ENCODE measurements around the gene MX1. TPM values are rescaled to one million over a fixed set of nuclear protein-coding genes. Genes with fewer than 3 reads are reported as not detected.

The MX1 gene
- total RNA-seq, 1 experiment from 2014 or later = 11.4 TPM

GRCh38 chr21:41460578-41461527 lies 34.8 kb downstream of the MX1 start:
- peak; percentile 76 for DNase-seq (ENCODE audit: low spot score)

GRCh38 chr21:41465176-41465781 lies 39.2 kb downstream of the MX1 start:
- DNase-seq (ENCODE audit: low spot score) = no peak

GRCh38 chr21:41466024-41466820 lies 40.2 kb downstream of the MX1 start:
- no peak for DNase-seq (ENCODE audit: low spot score)

- DNase-seq (ENCODE audit: low spot score) = no peak
These were observed 44.0 kb downstream of the MX1 start for GRCh38 chr21:41470054-41470453.

- DNase-seq (ENCODE audit: low spot score) = no peak
These were observed 46.9 kb downstream of the MX1 start for GRCh38 chr21:41472753-41473548.

GRCh38 chr21:41475714-41476420 lies 49.8 kb downstream of the MX1 start:
- DNase-seq (ENCODE audit: low spot score) = no peak

- DNase-seq (ENCODE audit: low spot score) = no peak
These were observed 51.7 kb downstream of the MX1 start for GRCh38 chr21:41477641-41478318.

- no peak for DNase-seq (ENCODE audit: low spot score)
These were observed 52.5 kb downstream of the MX1 start for GRCh38 chr21:41478319-41479177.

- DNase-seq (ENCODE audit: low spot score) = no peak
These were observed 53.6 kb downstream of the MX1 start for GRCh38 chr21:41479686-41480085.

GRCh38 chr21:41480086-41480690 lies 54.1 kb downstream of the MX1 start:
- DNase-seq (ENCODE audit: low spot score) = no peak

GRCh38 chr21:41481191-41481590 lies 55.2 kb downstream of the MX1 start:
- no peak for DNase-seq (ENCODE audit: low spot score)

GRCh38 chr21:41482301-41482700 lies 56.3 kb downstream of the MX1 start:
- peak; percentile 52 for DNase-seq (ENCODE audit: low spot score)

- no peak for DNase-seq (ENCODE audit: low spot score)
These were observed 56.9 kb downstream of the MX1 start for GRCh38 chr21:41482980-41483379.

GRCh38 chr21:41483415-41483814 lies 57.4 kb downstream of the MX1 start:
- DNase-seq (ENCODE audit: low spot score) = no peak

- DNase-seq (ENCODE audit: low spot score) = no peak
These were observed 57.9 kb downstream of the MX1 start for GRCh38 chr21:41483973-41484372.

GRCh38 chr21:41487082-41487481 lies 61.0 kb downstream of the MX1 start:
- DNase-seq (ENCODE audit: low spot score) = no peak

GRCh38 chr21:41488080-41488479 lies 62.0 kb downstream of the MX1 start:
- DNase-seq (ENCODE audit: low spot score) = no peak

GRCh38 chr21:41489329-41489728 lies 63.3 kb downstream of the MX1 start:
- DNase-seq (ENCODE audit: low spot score) = no peak

- no peak for DNase-seq (ENCODE audit: low spot score)
These were observed 64.3 kb downstream of the MX1 start for GRCh38 chr21:41490330-41490729.
